Stomach (tissue), 4 donors: Measurements from ENCODE around the gene ZNF350.

Source experiments
- POLR2A ChIP-seq, 4 donors: fragments of 450-650 bp; IDR thresholded peaks; one replicate each; pipeline ENCODE4 v1.6.1; 2016; ENCODE audit warnings: antibody characterized with exemption in 4 of 4, control low read depth in 2 of 4, mild to moderate bottlenecking in 1 of 4, moderate library complexity in 1 of 4
- TF ChIP-seq, protein P1 (sequence below), 7 experiments: fragments of 450-650 bp in 4 of 7; fragments of 200-600 bp in 3 of 7; sonication (generic) in 3 of 7; IDR thresholded peaks; one replicate each; pipeline ENCODE4 v1.5.1; 2016 to 2019; ENCODE audit warnings: antibody characterized with exemption in 7 of 7, control low read depth in 2 of 7, mild to moderate bottlenecking in 1 of 7

GRCh38 chr19:51931921-51932320 is 54.7 kb downstream of the ZNF350 start:
- TF ChIP-seq, protein P1, sequence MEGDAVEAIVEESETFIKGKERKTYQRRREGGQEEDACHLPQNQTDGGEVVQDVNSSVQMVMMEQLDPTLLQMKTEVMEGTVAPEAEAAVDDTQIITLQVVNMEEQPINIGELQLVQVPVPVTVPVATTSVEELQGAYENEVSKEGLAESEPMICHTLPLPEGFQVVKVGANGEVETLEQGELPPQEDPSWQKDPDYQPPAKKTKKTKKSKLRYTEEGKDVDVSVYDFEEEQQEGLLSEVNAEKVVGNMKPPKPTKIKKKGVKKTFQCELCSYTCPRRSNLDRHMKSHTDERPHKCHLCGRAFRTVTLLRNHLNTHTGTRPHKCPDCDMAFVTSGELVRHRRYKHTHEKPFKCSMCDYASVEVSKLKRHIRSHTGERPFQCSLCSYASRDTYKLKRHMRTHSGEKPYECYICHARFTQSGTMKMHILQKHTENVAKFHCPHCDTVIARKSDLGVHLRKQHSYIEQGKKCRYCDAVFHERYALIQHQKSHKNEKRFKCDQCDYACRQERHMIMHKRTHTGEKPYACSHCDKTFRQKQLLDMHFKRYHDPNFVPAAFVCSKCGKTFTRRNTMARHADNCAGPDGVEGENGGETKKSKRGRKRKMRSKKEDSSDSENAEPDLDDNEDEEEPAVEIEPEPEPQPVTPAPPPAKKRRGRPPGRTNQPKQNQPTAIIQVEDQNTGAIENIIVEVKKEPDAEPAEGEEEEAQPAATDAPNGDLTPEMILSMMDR (IDR thresholded peaks at IDR 0.05) = no peak
- no peak for TF ChIP-seq POLR2A (IDR thresholded peaks at IDR 0.05)
